Prostate gland (tissue), 2 donors: Measurements from ENCODE around the gene TRIM34.

Experiments used
- CTCF ChIP-seq, 4 experiments: fragments of 200-600 bp in 2 of 4; fragments of 450-650 bp in 2 of 4; sonication (generic) in 2 of 4; IDR thresholded peaks; 1 replicate in 3 of 4; 2 replicates in 1 of 4; pipeline ENCODE4 v1.5.1; 2016 to 2019; ENCODE audit warnings: antibody characterized with exemption in 4 of 4, mild to moderate bottlenecking in 2 of 4, moderate library complexity in 2 of 4
- POLR2A ChIP-seq: fragments of 450-650 bp; IDR thresholded peaks from one replicate; pipeline ENCODE4 v1.6.1; 2016; ENCODE audit warnings: antibody characterized with exemption, mild to moderate bottlenecking

- TF ChIP-seq CTCF (IDR thresholded peaks at IDR 0.05) (no peak), POLR2A (no peak)
Measured at GRCh38 chr11:5620651-5621521, 3.9 kb upstream of the TRIM34 start.
